Loucy (cell line): ENCODE data around the gene UQCR11.

ENCODE experiments used
- CTCF ChIP-seq: fragments of 200-600 bp; sonication (generic); conservative IDR thresholded peaks from 2 replicates; pipeline ENCODE4 v1.5.1; 2014; ENCODE audit warnings: mild to moderate bottlenecking, antibody characterized with exemption, low read length
- EZH2phosphoT487 ChIP-seq: fragments of 200-600 bp; IDR thresholded peaks from 2 replicates; pipeline ENCODE4 v1.6.1; 2018; ENCODE audit warnings: antibody characterized with exemption, mild to moderate bottlenecking, moderate library complexity, borderline replicate concordance

- TF ChIP-seq CTCF (no peak), EZH2phosphoT487 (no peak)
These were observed 4.6 kb upstream of the UQCR11 start for GRCh38 chr19:1609680-1610474.
